ENCODE results near the gene ANO2.

ANO2 gene

DNA sequence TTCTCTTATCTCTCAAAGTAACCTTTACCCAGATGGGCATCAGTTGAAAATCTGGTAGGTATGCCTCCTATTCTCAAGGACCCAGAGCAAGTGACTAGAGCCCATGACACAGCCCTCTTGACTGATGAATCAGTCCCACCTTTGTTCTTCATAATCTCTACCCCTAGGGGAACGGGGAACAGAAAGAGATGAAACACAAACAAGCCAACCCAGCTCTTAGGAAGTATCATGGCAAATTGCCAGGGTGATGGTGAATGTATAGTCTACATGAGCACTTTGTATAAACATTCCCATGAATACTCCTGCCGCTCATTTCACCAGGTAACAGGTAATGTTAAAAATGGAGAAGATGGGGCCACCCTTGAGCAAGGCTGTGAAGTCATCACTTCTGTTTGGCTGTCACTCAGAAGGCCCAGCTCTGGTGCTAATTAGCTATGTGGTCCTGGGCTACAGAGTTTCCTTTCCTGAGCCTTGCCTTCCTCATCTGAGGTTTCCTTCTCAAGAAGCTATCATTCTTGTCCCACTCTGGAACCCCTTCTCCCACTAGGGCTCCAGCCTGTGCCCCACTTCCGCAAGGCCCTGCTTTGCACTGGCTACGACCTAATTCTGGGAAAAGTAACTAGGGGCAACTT, 161.7 kb downstream of the ANO2 start:
- no peak for DNase-seq (ENCODE audit: low read depth in 2 of 2, low spot score in 1 of 2)

DNA sequence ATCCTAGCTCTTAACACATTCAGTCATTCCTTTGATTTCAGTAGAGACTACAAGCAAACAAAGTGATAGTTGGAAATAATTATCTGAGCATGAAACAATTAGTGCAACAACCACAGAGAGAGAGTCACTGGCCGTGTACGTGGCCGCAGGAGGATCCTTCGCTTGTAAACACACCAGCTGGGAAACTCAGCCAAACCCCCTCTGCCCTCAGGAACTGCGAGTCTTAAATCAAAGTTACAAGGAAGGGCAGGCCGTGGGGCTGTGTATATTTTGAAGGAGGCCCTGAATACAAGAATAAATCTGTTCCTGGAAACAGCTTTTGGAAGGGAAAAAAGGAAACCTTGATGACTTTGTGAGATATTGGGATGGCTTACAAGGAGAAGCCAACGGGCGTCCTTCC, 164.5 kb downstream of the ANO2 start:
- DNase-seq (ENCODE audit: low read depth in 2 of 2, low spot score in 1 of 2) = no peak

DNA sequence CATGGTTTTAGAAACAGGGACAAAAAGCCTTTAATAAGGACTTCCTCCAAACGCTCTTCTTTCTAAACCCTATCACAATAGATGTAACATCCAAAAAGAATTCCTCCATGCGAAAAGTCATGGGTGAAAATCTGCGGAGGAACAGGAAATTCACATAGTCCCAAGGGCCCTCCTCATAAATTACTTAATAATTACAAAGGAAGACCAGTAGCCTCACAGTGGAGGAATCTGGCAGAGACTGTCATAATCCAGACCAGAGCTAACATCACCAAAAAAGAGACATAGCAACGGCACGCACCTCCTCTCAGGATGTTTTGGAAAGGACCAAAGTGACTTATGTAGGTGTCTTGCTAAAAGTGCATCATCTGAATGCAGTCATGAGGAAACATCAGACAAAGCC, 165.7 kb downstream of the ANO2 start:
- no peak for DNase-seq (ENCODE audit: low read depth in 2 of 2, low spot score in 1 of 2)

DNA sequence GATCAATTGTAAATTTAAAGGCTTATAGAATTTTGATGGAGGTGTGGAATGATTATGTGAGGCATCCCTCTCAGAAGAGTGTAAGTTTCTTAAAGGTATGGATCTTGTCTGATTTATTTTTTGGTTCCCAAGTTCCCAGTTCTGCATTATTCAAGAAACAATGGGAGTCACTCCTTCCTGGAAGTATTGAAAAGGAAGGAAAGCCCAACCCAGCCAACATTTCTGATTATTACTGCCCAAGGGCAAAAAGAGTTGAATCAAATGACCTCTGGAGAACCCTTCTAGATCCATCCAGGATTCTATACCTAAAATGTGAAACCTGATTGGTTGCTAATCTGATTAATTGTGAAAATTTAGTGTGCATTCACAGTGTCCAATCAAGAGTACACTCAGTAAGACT, 166.2 kb downstream of the ANO2 start:
- no peak for DNase-seq (ENCODE audit: low read depth in 2 of 2, low spot score in 1 of 2)

DNA sequence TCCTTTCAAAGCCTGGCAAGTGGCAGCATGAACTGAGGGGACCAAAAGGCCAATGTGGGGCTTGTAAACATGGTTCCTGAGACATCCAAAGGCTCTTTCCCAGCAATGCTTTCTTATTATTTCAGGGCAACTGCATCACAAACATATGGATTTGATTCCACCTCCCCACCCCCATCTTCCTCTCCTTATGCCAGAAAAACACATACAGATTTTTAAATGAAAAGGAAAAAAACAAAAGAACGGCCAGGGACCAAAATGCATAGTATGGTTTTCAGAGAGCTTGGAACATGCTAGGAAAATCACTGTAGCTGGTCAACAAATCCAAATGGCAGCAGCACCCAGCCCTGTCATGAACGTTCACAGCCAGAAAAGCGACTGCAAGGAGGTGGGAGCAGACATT, 167.6 kb downstream of the ANO2 start:
- no peak for DNase-seq (ENCODE audit: low read depth in 2 of 2, low spot score in 1 of 2)

DNA sequence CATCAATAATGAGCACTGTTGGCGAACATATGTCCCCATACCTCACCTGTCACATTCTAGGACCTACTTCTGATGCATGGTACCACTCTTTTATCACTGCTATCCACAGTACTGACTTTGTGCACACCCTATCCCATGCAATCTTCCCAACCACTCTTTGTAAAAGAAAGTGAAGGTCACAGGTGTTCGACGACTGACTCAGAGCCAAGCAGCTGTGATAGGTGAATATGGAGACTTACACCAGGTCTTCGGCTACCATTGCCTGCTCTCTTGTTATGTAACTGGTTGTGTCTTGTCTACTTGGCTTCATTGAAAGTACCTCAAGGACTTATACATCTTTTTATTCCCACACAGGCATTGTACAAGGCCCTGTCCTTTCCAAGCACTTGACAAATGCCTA, 169.0 kb downstream of the ANO2 start:
- no peak for DNase-seq (ENCODE audit: low read depth in 2 of 2, low spot score in 1 of 2)

DNA sequence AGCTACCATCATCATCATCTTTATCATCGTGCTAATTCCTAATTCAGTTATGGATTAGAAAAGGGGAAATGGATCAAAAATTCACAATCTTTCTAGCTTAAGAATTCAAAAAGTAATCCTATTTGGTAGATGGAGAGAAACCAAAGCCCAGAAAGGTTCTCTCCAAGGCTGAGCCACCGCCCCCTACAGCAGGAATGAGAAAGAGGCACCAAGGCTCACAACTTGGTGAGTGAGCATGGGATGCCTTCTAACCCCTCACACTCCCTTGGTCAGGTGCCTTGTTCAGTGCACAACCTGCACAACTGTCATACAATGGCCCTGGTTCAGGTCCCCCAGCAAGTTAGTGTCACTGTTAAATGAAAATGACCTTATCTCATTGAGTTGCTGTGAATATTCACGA, 171.5 kb downstream of the ANO2 start:
- DNase-seq (ENCODE audit: low read depth in 2 of 2, low spot score in 1 of 2) = no peak

DNA sequence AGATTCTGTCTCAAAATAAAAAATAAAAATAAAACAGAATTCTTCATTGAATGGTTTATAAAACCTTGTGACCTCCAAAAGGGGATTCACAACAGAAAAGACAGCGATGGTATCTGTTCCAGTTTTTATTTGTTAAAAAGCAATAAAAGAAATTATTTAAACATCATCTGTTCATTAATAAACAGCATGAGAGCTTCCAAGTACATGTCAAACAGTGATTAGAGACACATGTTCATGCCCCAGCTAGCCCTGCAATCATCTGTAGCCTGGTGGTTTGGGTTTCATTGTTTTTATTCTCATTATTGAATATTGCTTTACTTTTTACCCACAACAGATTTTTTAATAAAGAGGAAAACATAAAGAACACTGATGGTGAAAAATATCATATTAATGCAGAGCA, 173.3 kb downstream of the ANO2 start:
- no peak for DNase-seq (ENCODE audit: low read depth in 2 of 2, low spot score in 1 of 2)

DNA sequence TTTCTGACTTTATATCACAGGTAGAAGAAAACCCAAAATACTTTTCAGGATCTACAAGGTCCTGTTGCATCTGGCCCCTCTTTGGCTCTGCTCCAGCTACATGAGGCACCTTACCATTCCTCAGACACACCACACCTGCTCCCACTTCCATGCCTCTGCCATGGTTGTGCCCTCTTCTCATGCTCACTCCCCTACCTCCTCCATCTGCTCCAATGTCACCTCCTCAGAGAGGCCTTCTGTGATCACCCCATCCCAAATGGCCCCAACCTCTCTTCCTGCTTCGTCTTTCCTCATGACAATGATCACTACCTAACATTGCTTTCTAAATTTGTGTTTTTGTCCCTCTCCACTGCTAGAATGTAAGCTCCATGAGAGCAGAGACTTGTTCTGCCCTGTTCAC, 174.3 kb downstream of the ANO2 start:
- DNase-seq (ENCODE audit: low read depth in 2 of 2, low spot score in 1 of 2) = no peak

DNA sequence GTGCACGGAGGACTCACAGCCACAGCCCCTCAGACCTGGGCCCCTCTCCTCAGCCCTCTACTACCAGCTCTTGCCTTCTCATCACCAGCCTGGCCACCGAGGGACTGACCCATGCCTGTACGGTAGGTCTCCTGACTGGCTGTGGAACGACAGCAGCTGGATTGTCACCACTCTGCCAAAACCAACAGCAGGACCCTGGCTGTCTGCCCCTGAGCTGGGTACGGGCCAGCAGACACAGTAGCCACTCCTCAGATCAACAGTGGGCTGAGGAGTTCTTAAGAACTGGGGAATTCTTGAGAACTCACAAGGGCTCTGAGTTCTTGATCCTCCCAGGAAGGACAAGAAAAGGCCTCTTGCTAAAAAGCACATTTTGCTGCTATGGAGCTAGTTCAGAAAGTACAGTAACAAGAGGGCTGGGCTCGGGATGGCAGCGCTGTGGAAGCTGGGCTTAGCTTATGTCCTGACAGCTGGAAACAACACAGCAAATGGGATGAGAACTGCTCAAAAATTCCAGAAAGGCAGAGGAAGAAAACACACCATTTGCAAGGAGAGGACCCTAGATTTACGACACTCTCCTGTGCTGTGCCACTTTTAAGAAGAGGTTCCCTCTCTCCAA, 176.4 kb downstream of the ANO2 start:
- no peak for DNase-seq (ENCODE audit: low read depth in 2 of 2, low spot score in 1 of 2)

DNA sequence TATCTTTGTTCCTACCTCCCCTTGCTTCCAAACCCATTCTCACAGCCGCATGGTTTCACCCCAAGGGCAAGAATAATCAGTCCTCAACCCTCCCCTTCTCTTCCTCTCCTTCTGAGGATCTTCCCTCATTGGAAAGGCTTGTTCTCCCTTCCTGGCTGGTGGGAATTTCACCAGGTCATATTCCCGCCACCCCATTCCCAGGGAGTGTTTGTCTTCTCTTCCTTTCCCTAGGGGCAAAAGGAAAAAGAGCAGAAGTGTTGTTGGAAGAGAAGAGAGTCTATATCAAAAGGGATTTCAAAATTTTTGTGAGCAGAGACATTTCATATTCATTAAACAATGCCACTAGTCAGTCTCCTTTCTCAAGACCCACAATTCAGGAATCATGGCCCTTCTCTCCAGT, 176.9 kb downstream of the ANO2 start:
- no peak for DNase-seq (ENCODE audit: low read depth in 2 of 2, low spot score in 1 of 2)

DNA sequence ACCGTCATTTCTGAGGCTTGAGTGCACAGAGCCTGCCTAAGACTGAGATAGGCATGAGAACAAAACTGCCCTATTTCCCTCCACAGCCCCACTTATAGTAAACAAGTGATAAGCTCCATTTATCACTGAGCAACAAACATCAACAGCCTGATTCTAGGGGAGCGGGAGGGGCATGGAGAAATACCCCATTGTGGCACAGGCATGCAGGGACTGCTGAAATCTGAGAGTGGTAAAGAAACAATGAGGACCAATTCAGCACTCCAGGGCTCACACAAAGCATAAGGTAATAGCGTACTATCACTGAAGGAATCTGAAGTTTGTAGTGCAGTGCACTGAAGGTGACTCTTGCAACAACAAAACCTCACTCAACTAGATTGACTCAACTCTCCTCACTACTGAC, 186.7 kb downstream of the ANO2 start:
- DNase-seq (ENCODE audit: low read depth in 2 of 2, low spot score in 1 of 2) = no peak

DNA sequence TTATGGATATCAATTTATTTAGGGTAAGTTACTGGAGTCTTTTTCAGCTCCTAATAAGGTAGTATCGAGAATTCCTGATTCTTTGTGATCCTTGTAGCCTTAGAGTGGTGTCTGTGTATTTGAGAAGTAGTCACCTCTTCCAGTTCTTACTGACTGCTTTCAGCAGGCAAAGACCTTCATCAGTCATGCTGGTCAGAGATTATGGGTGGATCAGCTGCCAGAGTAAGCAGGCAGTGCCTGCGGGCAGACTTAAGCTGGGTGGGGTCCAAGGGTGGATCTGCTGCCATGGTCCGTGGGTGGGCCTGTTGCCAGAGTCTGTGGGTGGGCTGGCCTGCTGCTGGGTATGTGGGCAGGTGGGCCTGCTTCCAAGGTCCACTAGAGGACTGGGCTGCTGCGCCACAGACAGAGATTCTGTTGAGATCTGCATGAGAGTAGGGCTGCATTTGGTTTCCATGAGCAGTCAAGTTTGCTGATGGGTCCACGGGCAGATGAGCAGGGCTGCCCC, 188.7 kb downstream of the ANO2 start:
- no peak for DNase-seq (ENCODE audit: low read depth in 2 of 2, low spot score in 1 of 2)

DNA sequence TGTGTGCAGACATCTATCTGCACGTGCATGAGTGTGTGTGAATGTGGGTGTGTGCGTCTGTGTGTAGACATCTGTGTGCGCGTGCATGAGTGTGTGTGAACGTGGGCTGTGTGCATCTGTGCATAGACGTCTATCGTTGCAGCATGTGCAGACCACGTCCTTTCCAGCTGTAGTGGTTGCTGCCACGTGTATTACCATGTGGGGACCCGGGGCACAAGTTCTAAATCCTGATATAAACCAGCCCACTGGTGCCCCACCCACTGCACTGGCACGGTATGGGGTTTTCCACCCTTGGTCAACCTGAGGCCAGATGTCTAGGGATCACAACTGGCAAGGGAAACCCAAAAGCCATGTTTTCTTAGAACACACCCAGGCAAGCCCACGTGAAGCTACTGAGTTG, 197.0 kb downstream of the ANO2 start:
- DNase-seq (ENCODE audit: low read depth in 2 of 2, low spot score in 1 of 2) = no peak

DNA sequence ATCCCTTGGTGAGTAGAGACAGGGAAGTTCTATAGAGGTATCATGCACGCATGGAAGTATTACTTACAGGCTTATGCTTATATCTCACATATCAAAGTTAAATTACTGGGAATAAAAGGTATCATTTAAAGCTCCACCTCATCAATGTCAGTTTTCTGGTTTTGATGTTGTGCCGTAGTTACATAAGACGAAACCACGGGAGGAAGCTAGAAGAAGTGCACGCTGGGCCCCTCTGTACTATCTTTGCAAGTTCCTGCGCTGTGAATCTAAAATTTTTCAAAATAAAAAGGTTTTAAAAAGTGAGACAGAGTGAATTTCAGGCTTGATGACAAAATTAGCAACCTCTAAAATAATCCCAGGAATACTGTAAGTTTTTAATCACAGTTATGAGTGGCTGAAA, 198.1 kb downstream of the ANO2 start:
- no peak for DNase-seq (ENCODE audit: low read depth in 2 of 2, low spot score in 1 of 2)

DNA sequence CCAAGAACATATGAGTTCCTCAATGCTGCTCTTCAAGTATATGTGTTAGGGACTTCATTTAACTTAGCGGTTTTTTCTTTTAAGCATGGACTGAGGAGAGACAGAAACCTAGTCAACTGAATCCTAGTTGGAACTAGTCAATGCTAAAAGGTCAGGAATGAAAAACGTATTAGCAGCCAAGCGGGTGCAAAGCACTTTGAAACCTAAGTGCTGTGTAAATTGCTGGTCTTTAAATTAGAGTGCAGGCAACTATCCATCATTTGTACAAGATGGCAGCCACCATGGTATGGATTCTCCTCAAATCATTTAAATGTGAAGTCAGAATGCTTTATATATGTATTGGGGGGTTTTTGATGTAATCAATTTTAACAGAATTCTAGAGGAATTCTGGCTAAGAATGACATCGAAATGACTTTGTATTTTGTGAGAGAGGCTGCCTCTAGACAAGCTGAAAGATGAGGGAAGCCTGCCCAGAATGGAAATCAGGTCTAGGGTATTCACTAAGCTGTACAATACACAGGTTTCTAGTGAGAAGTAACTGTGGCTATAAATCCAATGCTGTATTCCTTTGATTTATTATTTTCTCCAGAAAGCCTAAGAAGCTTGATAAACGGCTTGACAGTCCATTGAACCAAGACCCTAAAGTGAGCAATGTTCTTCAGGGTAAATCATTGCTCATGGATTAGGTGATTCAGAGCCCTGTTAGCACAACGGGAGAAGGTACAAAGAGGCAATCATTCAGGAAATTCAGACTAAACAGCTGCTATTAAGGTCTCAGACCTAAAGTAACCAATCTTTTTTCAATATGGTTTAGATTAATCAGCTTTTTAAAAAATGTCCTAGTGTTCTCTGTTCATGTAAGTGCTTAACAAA, 198.8 kb downstream of the ANO2 start:
- no peak for DNase-seq (ENCODE audit: low read depth in 2 of 2, low spot score in 1 of 2)

DNA sequence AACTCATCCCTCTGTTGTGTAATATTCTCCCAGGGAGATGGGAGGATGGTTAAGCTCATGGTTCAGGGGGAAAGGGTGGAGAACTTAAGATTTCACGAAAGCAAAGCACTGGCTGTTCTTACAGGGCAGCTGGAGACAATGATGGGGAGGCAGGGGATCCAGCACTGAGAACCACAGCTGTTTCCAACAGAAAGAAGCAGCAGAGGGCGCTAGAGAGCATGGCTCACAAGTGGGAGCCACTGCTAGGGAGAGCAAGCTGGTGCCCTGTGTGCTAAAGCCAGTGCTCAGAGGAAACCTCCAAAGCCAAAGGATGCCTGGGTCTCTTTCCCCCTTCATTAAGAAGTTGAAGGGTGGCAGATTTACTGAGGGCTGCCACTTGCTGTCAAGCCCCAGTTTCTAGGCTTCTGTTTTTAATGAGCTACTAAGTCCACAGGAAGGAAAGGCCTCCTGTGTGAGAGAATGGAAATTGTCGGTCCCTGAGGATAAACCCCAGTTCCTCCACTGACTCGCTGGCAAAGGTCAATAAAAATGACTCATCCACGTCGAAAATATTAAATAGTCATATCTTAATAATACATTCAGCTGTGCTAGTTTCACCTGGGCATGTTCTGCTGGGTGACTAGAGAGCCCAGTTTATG, 199.7 kb downstream of the ANO2 start:
- peak in 1 of 2 donors; percentile 3 for DNase-seq (ENCODE audit: low read depth in 2 of 2, low spot score in 1 of 2)

DNA sequence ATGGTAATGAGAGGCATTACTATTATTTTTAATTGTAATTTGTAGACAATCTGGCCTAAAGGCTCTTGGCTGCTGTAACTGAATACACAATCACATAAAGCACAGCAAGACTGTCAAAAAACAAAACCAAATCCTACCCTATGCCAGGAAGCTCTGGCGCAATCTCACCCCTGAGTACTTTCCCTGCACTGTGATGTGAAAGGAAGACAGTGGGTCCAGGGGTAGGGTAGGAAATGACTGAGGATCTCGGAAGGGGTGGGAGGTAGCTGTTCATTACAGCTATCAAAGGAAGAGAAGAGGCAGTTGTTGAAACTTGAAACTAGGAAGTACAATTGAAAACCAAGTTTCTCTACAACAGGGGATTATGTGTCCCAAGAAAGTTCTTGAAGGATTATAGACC, 202.8 kb downstream of the ANO2 start:
- no peak for DNase-seq (ENCODE audit: low read depth in 2 of 2, low spot score in 1 of 2)

DNA sequence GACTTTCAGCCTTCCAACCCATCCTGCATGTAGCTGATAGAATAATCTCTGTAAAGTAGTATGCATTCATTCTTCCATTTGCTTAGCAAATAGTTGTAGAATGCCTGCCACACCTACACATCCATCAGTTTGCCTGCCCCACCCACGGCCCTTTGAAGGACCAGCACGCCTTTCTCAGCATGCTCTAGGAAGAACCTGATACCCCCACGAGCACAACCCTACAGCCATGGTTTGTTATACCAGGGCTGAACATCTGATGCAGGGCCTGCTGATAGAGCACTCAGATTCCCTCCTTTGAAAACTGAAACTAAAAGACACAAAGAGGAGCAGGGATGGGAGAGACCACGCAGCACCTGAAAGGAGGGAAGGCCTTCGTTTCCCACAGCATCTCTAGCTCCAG, 205.1 kb downstream of the ANO2 start:
- no peak for DNase-seq (ENCODE audit: low read depth in 2 of 2, low spot score in 1 of 2)

DNA sequence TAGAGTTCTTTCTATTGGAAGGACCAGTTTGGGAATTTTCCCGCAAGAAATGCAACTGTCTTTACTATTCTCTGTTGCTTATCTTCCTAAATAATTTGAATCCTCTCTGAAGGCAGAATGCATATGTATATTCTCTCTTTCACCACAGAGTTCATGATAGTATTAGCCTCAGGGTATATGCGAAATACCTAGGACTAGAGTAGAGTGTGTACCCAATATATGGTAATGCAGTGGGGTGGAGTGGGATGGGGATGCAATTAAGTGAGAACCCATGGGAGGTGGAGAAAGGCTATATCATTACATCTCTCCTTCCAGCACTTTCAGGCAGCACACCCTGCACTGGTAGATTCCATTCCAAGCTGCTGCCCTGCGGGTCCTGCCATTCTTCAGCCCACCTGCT, 207.3 kb downstream of the ANO2 start:
- no peak for DNase-seq (ENCODE audit: low read depth in 2 of 2, low spot score in 1 of 2)

DNA sequence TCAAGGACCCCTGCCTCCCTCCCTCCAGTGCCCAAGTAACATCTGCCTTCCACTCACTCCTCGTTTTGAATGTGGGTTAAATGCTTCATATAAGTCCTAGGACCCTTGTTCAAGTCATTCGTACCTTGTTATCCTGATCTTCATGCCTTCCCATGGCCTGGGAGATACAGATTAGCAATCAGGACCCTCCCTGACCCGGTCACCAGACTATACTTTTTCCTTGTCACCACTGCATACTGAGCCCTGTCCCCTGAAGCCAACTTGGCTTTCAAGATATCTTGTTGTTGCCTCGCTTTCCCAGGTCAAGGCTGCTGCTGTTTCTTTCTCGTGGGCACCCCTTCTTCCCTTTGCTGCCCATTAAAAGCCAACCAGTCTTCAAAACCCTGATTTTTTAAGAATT, 208.5 kb downstream of the ANO2 start:
- DNase-seq (ENCODE audit: low read depth in 2 of 2, low spot score in 1 of 2) = no peak

DNA sequence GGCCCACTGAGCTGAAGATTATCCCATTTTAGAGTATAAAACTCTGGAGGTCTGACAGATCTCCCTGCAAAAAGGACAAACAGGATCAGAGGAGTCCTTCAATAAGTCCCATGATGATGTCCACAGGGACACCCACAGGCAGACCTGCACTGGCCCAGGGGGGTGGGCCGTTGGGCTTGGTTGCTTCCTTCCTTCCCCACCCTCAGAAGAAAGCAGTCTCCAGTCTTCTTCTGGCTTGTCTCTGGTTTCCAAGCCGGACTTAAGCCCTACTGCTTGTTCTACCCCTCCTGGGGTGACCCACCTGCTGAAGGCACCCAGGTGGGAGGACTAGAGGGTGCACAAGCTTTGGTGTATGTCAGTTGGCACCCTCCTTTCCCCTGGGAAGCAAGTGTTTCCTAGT, 209.0 kb downstream of the ANO2 start:
- DNase-seq (ENCODE audit: low read depth in 2 of 2, low spot score in 1 of 2) = no peak

Data from stimulated activated CD8-positive, alpha-beta memory T cell treated with anti-CD3 and anti-CD28 coated beads, Interleukin-4, amount 100 ng/mL, for 4 hours (primary cell).